Naive B cell (primary cell): ENCODE results near the gene RBM20. TPM values are rescaled to one million over a fixed set of nuclear protein-coding genes. Genes with fewer than 3 reads are reported as not detected.
"Not testable (repeated sequence)": the region's sequence is repeated elsewhere in the genome, so short reads cannot be mapped to it uniquely, and the experiment has no call there.

Experiments used
- ATAC-seq, 2 donors: fragments of 150-1000 bp; cut with Tn5 transposase; 2 replicates each; pipeline ENCODE4 v1.10.0; 2021; ENCODE audit warnings: low read depth in 2 of 2, mild to moderate bottlenecking in 2 of 2, moderate library complexity in 2 of 2
- DNase-seq: peaks from one replicate; pipeline ENCODE4 v3.0.0; 2022
- H3K27ac Mint-ChIP-seq, 6 donors: one replicate each; pipeline ENCODE4 v1.8.0; 2020 to 2022; ENCODE audit warnings: mild to moderate bottlenecking in 6 of 6, mixed read lengths in 6 of 6, moderate library complexity in 5 of 6, inconsistent platforms in 2 of 6
- H3K27me3 Mint-ChIP-seq, 3 donors: one replicate each; pipeline ENCODE4 v1.8.0; 2021 to 2022; ENCODE audit warnings: mixed read lengths in 3 of 3, mild to moderate bottlenecking in 1 of 3
- H3K36me3 Mint-ChIP-seq, 2 donors: one replicate each; pipeline ENCODE4 v1.8.0; 2020 to 2022; ENCODE audit warnings: mixed read lengths in 2 of 2, inconsistent platforms in 1 of 2, mild to moderate bottlenecking in 1 of 2
- H3K4me1 Mint-ChIP-seq, 3 donors: one replicate each; pipeline ENCODE4 v1.8.0; 2020 to 2022; ENCODE audit warnings: mixed read lengths in 3 of 3, inconsistent platforms in 1 of 3, mild to moderate bottlenecking in 1 of 3, moderate library complexity in 1 of 3
- H3K4me3 Mint-ChIP-seq, 8 donors: one replicate each; pipeline ENCODE4 v1.8.0; 2020 to 2022; ENCODE audit warnings: mild to moderate bottlenecking in 8 of 8, mixed read lengths in 8 of 8, moderate library complexity in 8 of 8, inconsistent platforms in 2 of 8
- H3K9me3 Mint-ChIP-seq, 7 donors: one replicate each; pipeline ENCODE4 v1.8.0; 2020 to 2022; ENCODE audit warnings: mixed read lengths in 7 of 7, mild to moderate bottlenecking in 5 of 7, inconsistent platforms in 2 of 7, moderate library complexity in 1 of 7
- polyA plus RNA-seq, 6 donors: library from polyadenylated mRNA; unstranded; fragments of 300-500 nt; fragmentation: Illumina TruSeq; gene quantifications; one replicate each; pipeline ENCODE4 v1.2.3, GENCODE V29; 2021; ENCODE audit warnings: low read depth in 6 of 6

RBM20 gene
- polyA plus RNA-seq, 6 donors from 2014 or later, result 0.05 TPM; not detected in 5

- Mint-ChIP-seq H3K36me3 (peaks cover 0 to 15% of the 10 kb centered on the region in 2 donors), H3K27ac (peak overlapping the region in 1 of 6 donors; percentile 20), H3K4me1 (no peaks in the 10 kb centered on the region), H3K27me3 (peaks cover 17 to 50% (median 35%) of the 10 kb centered on the region in 3 donors), H3K9me3 (peaks cover 0 to 5% (median 0%) of the 10 kb centered on the region in 7 donors), H3K4me3 (no peak overlapping the region)
- ATAC-seq (no peak), DNase-seq (no peak)
Observed at GRCh38 chr10:110632591-110633215, 11.4 kb upstream of the RBM20 start.

GRCh38 chr10:110634527-110635209 lies 9.5 kb upstream of the RBM20 start:
- Mint-ChIP-seq H3K4me1 (no peaks in the 10 kb centered on the region), H3K27ac (peak overlapping the region in 1 of 6 donors; percentile 18), H3K36me3 (no peaks in the 10 kb centered on the region), H3K4me3 (no peak overlapping the region), H3K27me3 (peaks cover 24 to 42% (median 29%) of the 10 kb centered on the region in 3 donors), H3K9me3 (no peaks in the 10 kb centered on the region)
- ATAC-seq, result no peak
- no peak for DNase-seq

DNA sequence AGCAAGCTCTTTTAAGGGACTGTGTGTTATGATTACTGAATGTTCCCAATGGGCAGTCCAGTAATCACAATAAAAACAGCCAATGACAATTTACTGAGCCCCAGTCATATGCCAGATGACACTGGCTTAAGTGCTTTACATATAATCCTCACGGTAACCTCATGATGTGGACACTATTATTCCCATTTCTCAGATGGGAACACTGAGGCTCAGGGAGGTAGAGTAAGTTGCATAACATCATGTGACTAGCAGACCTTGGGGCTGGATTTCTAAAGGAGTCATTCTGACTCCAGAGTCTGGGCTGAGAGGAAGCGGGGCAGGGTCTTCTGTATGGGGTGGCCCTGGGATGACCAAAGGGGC lies 7.6 kb upstream of the RBM20 start:
- DNase-seq (no peak), ATAC-seq (no peak)
- Mint-ChIP-seq H3K4me1 (peaks cover 3 to 8% (median 6%) of the 10 kb centered on the region in 3 donors), H3K27ac (no peak overlapping the region), H3K9me3 (no peaks in the 10 kb centered on the region), H3K36me3 (no peaks in the 10 kb centered on the region), H3K4me3 (no peak overlapping the region), H3K27me3 (peaks cover 39 to 53% (median 41%) of the 10 kb centered on the region in 3 donors)

- DNase-seq (no peak), ATAC-seq (no peak)
- Mint-ChIP-seq H3K36me3 (no peaks in the 10 kb centered on the region), H3K27ac (peak overlapping the region in 1 of 6 donors; percentile 32), H3K4me1 (peaks cover 3 to 8% (median 7%) of the 10 kb centered on the region in 3 donors), H3K4me3 (no peak overlapping the region), H3K9me3 (no peaks in the 10 kb centered on the region), H3K27me3 (peaks cover 43 to 58% (median 45%) of the 10 kb centered on the region in 3 donors)
Observed at GRCh38 chr10:110636932-110637557, 7.1 kb upstream of the RBM20 start.

GRCh38 chr10:110637558-110638053 lies 6.5 kb upstream of the RBM20 start:
- Mint-ChIP-seq H3K4me1 (peaks cover 7 to 12% (median 10%) of the 10 kb centered on the region in 3 donors), H3K27ac (peak overlapping the region in 1 of 6 donors; percentile 32), H3K4me3 (no peak overlapping the region), H3K9me3 (peaks cover 0 to under 1% (median 0%) of the 10 kb centered on the region in 7 donors), H3K36me3 (peaks cover 0 to 3% of the 10 kb centered on the region in 2 donors), H3K27me3 (peaks cover 49 to 63% (median 50%) of the 10 kb centered on the region in 3 donors)
- ATAC-seq, result no peak
- DNase-seq, result no peak

- Mint-ChIP-seq H3K27ac (no peak overlapping the region), H3K9me3 (peaks cover 0 to 2% (median 0%) of the 10 kb centered on the region in 7 donors), H3K4me1 (peaks cover 13 to 19% (median 18%) of the 10 kb centered on the region in 3 donors), H3K4me3 (no peak overlapping the region), H3K36me3 (peaks cover 0 to 7% of the 10 kb centered on the region in 2 donors), H3K27me3 (peaks cover 55 to 70% (median 56%) of the 10 kb centered on the region in 3 donors)
- ATAC-seq, result no peak
- no peak for DNase-seq
Observed at GRCh38 chr10:110638319-110638718, 5.8 kb upstream of the RBM20 start.

- ATAC-seq, H3K27ac Mint-ChIP-seq, H3K9me3 Mint-ChIP-seq, H3K4me3 Mint-ChIP-seq, H3K36me3 Mint-ChIP-seq, DNase-seq: not testable (repeated sequence)
- Mint-ChIP-seq H3K4me1 (peaks cover 14 to 22% (median 19%) of the 10 kb centered on the region in 3 donors), H3K27me3 (peaks cover 55 to 74% (median 58%) of the 10 kb centered on the region in 3 donors)
Observed at GRCh38 chr10:110639046-110639445, 5.1 kb upstream of the RBM20 start.

DNA sequence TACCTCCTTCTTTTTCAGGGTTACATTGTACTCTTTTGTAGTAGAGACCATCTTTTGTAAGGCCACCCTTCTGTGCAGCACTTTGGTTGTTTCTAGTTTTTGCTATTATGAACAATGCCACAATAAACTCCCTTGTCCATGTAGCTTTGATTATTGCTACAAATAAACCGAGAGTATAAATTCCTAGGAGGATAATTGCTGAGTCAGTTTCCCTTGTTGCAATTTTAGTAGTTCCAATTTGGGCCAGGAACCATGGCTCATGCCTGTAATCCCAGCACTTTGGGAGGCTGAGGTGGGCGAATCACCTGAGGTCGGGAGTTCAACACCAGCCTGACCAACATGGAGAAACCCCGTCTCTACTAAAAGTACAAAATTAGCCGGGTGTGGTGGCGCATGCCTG lies 4.3 kb upstream of the RBM20 start:
- H3K27ac Mint-ChIP-seq, result not testable (repeated sequence)
- H3K27me3 Mint-ChIP-seq, result peaks cover 56 to 76% (median 63%) of the 10 kb centered on the region in 3 donors

DNA sequence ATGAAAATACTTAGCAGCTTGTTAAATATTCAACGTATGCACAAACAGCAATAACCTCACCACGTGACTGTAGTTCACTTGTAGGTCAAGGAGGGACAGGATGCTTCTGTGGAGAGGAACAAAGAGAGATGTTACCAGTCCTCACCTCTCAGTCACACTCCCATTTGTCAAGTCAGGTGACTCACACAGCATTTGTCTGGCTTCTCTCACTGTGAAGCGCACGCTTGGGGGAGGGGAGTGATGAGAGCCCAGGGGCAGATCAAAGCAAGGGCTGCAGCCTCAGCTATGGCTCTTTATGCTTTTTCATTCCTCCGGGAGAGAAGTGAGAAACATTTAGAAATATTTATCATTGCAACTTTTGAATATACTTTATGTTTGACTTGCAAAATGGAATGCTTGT lies 2.9 kb upstream of the RBM20 start:
- Mint-ChIP-seq H3K27me3 (peaks cover 58 to 73% (median 69%) of the 10 kb centered on the region in 3 donors), H3K9me3 (peaks cover 0 to 2% (median 0%) of the 10 kb centered on the region in 7 donors), H3K4me3 (no peak overlapping the region), H3K4me1 (peaks cover 18 to 31% (median 19%) of the 10 kb centered on the region in 3 donors), H3K27ac (no peak overlapping the region), H3K36me3 (peaks cover 0 to 7% of the 10 kb centered on the region in 2 donors)
- DNase-seq (no peak), ATAC-seq (peak in 1 of 2 donors; percentile 40)

More for the DNA sequence above, 4.3 kb upstream of the RBM20 start:
- H3K9me3 Mint-ChIP-seq, ATAC-seq, DNase-seq, H3K36me3 Mint-ChIP-seq: not testable (repeated sequence)
- Mint-ChIP-seq H3K4me1 (peaks cover 17 to 26% (median 19%) of the 10 kb centered on the region in 3 donors), H3K4me3 (peak overlapping the region in 1 of 8 donors; percentile 6)

DNA sequence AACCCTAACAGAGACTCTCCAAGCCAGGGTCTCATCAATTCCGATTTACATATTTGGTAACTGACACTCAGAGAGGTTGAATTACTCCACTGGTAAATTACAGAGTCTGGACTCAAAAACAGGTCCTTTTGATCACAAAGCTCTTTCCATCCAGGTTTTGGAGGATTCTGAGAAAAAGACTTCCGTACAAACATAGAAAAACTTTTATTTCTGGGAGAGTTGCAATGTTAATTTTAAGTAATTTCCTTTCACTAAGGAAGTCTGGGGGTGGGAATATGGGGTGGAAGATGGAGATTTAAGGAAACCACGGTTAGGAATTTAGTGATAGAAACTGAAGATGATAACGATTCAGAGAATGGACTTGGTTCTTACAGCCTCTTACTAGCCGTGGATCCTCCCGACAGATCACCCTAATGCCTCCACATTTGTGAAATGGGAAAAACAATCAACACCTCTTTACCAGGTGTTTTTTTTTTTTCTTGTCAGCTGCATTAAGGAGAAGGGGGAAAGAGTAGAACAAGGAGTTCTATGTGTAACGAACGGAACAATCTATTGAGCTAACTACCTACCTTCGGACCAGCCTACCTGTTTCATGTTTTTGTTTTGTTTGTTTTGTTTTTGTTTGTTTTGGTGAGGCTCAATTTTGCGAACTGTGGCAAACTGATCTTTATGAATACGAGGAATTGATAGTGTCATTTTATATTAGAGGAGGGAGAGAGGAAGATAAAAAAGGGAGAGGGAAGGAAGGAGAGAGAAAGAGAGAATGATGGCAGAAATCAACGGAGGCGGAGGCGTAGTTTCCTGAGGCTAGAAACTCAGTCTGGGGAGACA lies 1.7 kb upstream of the RBM20 start:
- Mint-ChIP-seq H3K4me1 (peaks cover 18 to 31% (median 19%) of the 10 kb centered on the region in 3 donors), H3K27me3 (peaks cover 61 to 65% (median 62%) of the 10 kb centered on the region in 3 donors), H3K27ac (peak overlapping the region in 3 of 6 donors; percentile 1 to 96 (median 31)), H3K36me3 (peaks cover 0 to 7% of the 10 kb centered on the region in 2 donors), H3K9me3 (peaks cover 0 to 2% (median 0%) of the 10 kb centered on the region in 7 donors), H3K4me3 (peak overlapping the region; percentile 78 to 92 (median 88))
- no peak for ATAC-seq
- no peak for DNase-seq

DNA sequence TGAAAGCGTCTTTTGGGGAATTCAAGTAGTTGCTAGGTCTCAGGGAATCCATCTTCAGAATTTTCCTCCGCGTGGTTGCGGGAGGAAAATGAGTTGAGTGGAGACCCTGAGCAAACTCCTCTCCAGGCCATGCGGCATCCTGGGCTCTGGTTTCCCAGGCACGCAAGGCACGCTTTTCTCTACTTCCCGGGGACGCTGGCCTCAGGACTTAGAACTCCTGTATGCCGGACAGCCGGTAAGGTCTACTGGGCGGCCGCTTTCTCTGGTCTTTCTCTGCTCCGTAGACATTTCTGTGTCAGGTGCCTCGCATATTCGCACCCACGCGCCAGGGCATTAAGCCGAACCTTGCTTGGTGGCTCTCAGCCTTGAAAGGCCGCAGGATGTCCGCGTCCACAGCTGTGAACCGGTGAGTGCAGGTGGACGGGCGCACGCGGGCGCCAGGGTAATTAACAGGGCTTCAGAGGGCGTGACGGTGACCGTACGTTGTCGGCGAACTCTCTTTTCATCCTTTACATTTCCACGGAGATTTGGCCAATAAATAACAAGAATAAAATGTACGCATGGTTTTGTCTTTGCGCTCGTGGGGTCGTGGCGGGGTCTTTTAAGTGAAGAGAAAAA lies 992 bp upstream of the RBM20 start:
- Mint-ChIP-seq H3K27me3 (peaks cover 57 to 62% (median 59%) of the 10 kb centered on the region in 3 donors), H3K4me3 (peak overlapping the region; percentile 79 to 91 (median 88)), H3K27ac (peak overlapping the region in 1 of 6 donors; percentile 1), H3K9me3 (peaks cover 0 to 2% (median 0%) of the 10 kb centered on the region in 7 donors), H3K36me3 (peaks cover under 1 to 7% of the 10 kb centered on the region in 2 donors), H3K4me1 (peaks cover 18 to 31% (median 19%) of the 10 kb centered on the region in 3 donors)
- ATAC-seq (peak; percentile 20 to 26), DNase-seq (no peak)
